HepG2 (cell line): ENCODE data around the gene OTOGL. TPM values are rescaled to one million over a fixed set of nuclear protein-coding genes. Genes with fewer than 3 reads are reported as not detected.
"Not testable (repeated sequence)": the region's sequence is repeated elsewhere in the genome, so short reads cannot be mapped to it uniquely, and the experiment has no call there.

ENCODE experiments used
- ATAC-seq: fragments of 200-7000 bp; cut with Tn5 transposase; 3 replicates; pipeline ENCODE4 v1.9.1; 2020; ENCODE audit warnings: mild to moderate bottlenecking, moderate library complexity
- BruUV-seq: library from RNA; stranded (reverse); fragments of 400-500 nt; replicated peaks from 2 replicates; lab custom pipeline; 2021; lab: Mats Ljungman, UMichigan
- CTCF ChIA-PET: fragments of 300-600 bp; formaldehyde crosslinking; extraction: SDS; loops from one replicate; lab custom pipeline; 2021; ENCODE audit warnings: low total read pairs, inconsistent platforms, low intra/inter-chr PET ratio; lab: Yijun Ruan, JAX
- POLR2A ChIA-PET: fragments of 350-600 bp; sonication (Branson Sonifier 250); formaldehyde crosslinking; loops from one replicate; lab custom pipeline; 2020; ENCODE audit warnings: antibody characterized with exemption, inconsistent platforms; lab: Yijun Ruan, JAX
- DNase-seq: peaks from one replicate; pipeline ENCODE4 v3.0.0-alpha.2; 2015; ENCODE audit warnings: low spot score
- FAIRE-seq: peaks from 3 replicates; lab custom pipeline; 2011; peaks lifted over from hg19 to GRCh38; lab: Jason Lieb, UNC
- H2AFZ ChIP-seq: one replicate; pipeline ENCODE4 v1.6.1; 2011; ENCODE audit warnings: low read length, inconsistent platforms
- H3K27ac ChIP-seq: fragments of 300-600 bp; 3 replicates; pipeline ENCODE4 v1.8.0; 2011; ENCODE audit warnings: mixed run types, mild to moderate bottlenecking, mixed read lengths, low read length, inconsistent platforms; ENCODE audit not compliant: insufficient read depth; ENCODE audit errors: extremely low read length
- H3K27me3 ChIP-seq, 2 experiments: fragments of 200-600 bp in 1 of 2; 2 replicates in 1 of 2; 3 replicates in 1 of 2; pipeline versions ENCODE4 v1.6.0 to v1.8.0; 2011; ENCODE audit warnings: low read length in 2 of 2, mild to moderate bottlenecking in 2 of 2, moderate library complexity in 2 of 2, inconsistent platforms in 1 of 2; ENCODE audit not compliant: insufficient read depth in 2 of 2, control insufficient read depth in 1 of 2
- H3K36me3 ChIP-seq, 2 experiments: fragments of 200-600 bp in 1 of 2; replicated peaks in 1 of 2; 2 replicates in 1 of 2; 3 replicates in 1 of 2; pipeline versions ENCODE4 v1.5.1 to v1.8.0; 2011; ENCODE audit warnings: low read length in 2 of 2, inconsistent platforms in 1 of 2; ENCODE audit not compliant: insufficient read depth in 2 of 2, control insufficient read depth in 1 of 2
- H3K4me1 ChIP-seq: 2 replicates; pipeline ENCODE4 v1.5.1; 2012; ENCODE audit warnings: low read length, inconsistent platforms; ENCODE audit not compliant: insufficient read depth
- H3K4me2 ChIP-seq: 2 replicates; pipeline ENCODE4 v1.6.0; 2011; ENCODE audit warnings: low read depth, low read length, inconsistent platforms
- H3K4me3 ChIP-seq, 3 experiments: fragments of 200-600 bp in 1 of 3; sonication (generic), shearing (Covaris generic) in 1 of 3; replicated peaks in 1 of 3; 2 replicates each; pipeline ENCODE4 v1.5.1; 2011 to 2016; ENCODE audit warnings: low read length in 3 of 3, inconsistent platforms in 2 of 3, low read depth in 2 of 3, mild to moderate bottlenecking in 2 of 3, control low read depth in 1 of 3, mixed read lengths in 1 of 3; ENCODE audit not compliant: insufficient read depth in 1 of 3
- H3K79me2 ChIP-seq: one replicate; pipeline ENCODE4 v1.6.1; 2011; ENCODE audit warnings: low read length, inconsistent platforms; ENCODE audit not compliant: insufficient read depth
- H3K9ac ChIP-seq: 2 replicates; pipeline ENCODE4 v1.6.0; 2011; ENCODE audit warnings: mild to moderate bottlenecking, low read depth, low read length, inconsistent platforms; ENCODE audit not compliant: insufficient read depth
- H3K9me3 ChIP-seq: 2 replicates; pipeline ENCODE4 v1.5.1; 2012; ENCODE audit warnings: mild to moderate bottlenecking, low read length
- H4K20me1 ChIP-seq: 2 replicates; pipeline ENCODE4 v1.6.0; 2011; ENCODE audit warnings: inconsistent platforms, mild to moderate bottlenecking, low read length, moderate library complexity; ENCODE audit not compliant: insufficient read depth
- ETV6 ChIP-seq: sonication (generic); formaldehyde crosslinking; conservative IDR thresholded peaks from 2 replicates; pipeline ENCODE4 v1.4.0; 2020; ENCODE audit warnings: missing genetic modification reagents
- IRX3 ChIP-seq: sonication (generic); formaldehyde crosslinking; IDR thresholded peaks from 2 replicates; pipeline ENCODE4 v1.8.1; 2023; ENCODE audit warnings: mild to moderate bottlenecking, low read depth, missing genetic modification reagents, borderline replicate concordance
- NFRKB ChIP-seq: fragments of 450-650 bp; IDR thresholded peaks from 2 replicates; pipeline ENCODE4 v1.6.1; 2017
- RBM22 ChIP-seq: fragments of 200-400 bp; formaldehyde crosslinking; optimal IDR thresholded peaks from 2 replicates; pipeline ENCODE3; 2017; ENCODE audit warnings: mild to moderate bottlenecking, low read length, moderate library complexity
- ZFP41 ChIP-seq: sonication (generic); formaldehyde crosslinking; IDR thresholded peaks from 2 replicates; pipeline ENCODE4 v1.4.0; 2020; ENCODE audit warnings: mild to moderate bottlenecking, missing genetic modification reagents, borderline replicate concordance
- ZNF160 ChIP-seq: sonication (generic); formaldehyde crosslinking; IDR thresholded peaks from 2 replicates; pipeline ENCODE4 v1.8.0; 2022; ENCODE audit warnings: mild to moderate bottlenecking, inconsistent platforms, missing genetic modification reagents
- WGBS: methylation state at CpG from one replicate; pipeline ENCODE4 v1.1.6; 2017; ENCODE audit warnings: low lambda C conversion rate; 5-methylcytosine and 5-hydroxymethylcytosine counted together
- in situ Hi-C: cut with HindIII; loops from 2 replicates; pipeline ENCODE4 v1.10.0; 2017; ENCODE audit warnings: low pct_unique_long_range_greater_than_20kb; ENCODE audit not compliant: extremely low pct_ligation_motif_present
- intact Hi-C: fragments of 100-400 bp; cut with micrococcal nuclease; formaldehyde crosslinking; loops from one replicate; pipeline ENCODE4 v1.10.0; 2022; ENCODE audit not compliant: unreplicated experiment
- polyA plus RNA-seq, 8 experiments: library from polyadenylated mRNA; depleted of rRNA in 3 of 8; stranded (reverse) in 7 of 8; unstranded in 1 of 8; fragments of >200 nt; fragmentation: Illumina TruSeq in 4 of 8; extraction: Trizol in 4 of 8; gene quantifications; 2 replicates each; pipeline versions ENCODE4 v1.2.1 to v1.2.3, GENCODE V29; 2011 to 2016; ENCODE audit warnings: low read depth in 4 of 8, missing spikeins in 1 of 8, mixed read lengths in 1 of 8; ENCODE audit not compliant: insufficient read depth in 1 of 8
- total RNA-seq, 5 experiments: library from RNA; depleted of rRNA; stranded (reverse); fragments of >200 nt; fragmentation: Illumina TruSeq; extraction: Trizol; gene quantifications; 2 replicates each; pipeline ENCODE4 v1.2.3, GENCODE V29; 2016; ENCODE audit warnings: low read depth in 1 of 5

OTOGL gene
- total and polyA plus RNA-seq, 2 of the 13 experiments (the other 11 are each of a cell fraction or from before 2014, with no cell fraction given), result not detected

GRCh38 chr12:80307436-80307835 lies 208.1 kb downstream of the OTOGL start:
- H3K27me3 ChIP-seq, DNase-seq, CTCF ChIA-PET, POLR2A ChIA-PET, intact Hi-C loops, H3K36me3 ChIP-seq, FAIRE-seq, in situ Hi-C loops, H3K9me3 ChIP-seq, BruUV-seq, ATAC-seq, H3K4me3 ChIP-seq, H3K9ac ChIP-seq, H3K27ac ChIP-seq, H3K4me2 ChIP-seq, H3K79me2 ChIP-seq, H3K4me1 ChIP-seq, H4K20me1 ChIP-seq, H2AFZ ChIP-seq: not testable (repeated sequence)
- WGBS, result no CpG with 5 or more reads among the region's 27 CpGs

GRCh38 chr12:80313209-80313608 lies 213.9 kb downstream of the OTOGL start:
- WGBS, result 2% methylated on average over 3 of the region's 3 CpGs
- no TSS peak for BruUV-seq
- Histone ChIP-seq H4K20me1 (no peaks in the 10 kb centered on the region), H3K27ac (no peak overlapping the region), H3K4me2 (no peak overlapping the region), H3K27me3 (no peaks in the 10 kb centered on the region; a peak in 1 of 5 replicates), H3K79me2 (no peaks in the 10 kb centered on the region), H3K9ac (no peak overlapping the region), H3K4me1 (no peaks in the 10 kb centered on the region), H3K9me3 (no peaks in the 10 kb centered on the region), H3K36me3 (no peaks in the 10 kb centered on the region), H3K4me3 (no peak overlapping the region), H2AFZ (peak overlapping the region; percentile 15)
- CTCF ChIA-PET, result no interaction called here
- DNase-seq, result no peak
- in situ Hi-C loops (no loop called here), intact Hi-C loops (loop anchor here (5.0 kb wide), 1 partner anchor 284 kb away; no protein-coding TSS in a partner anchor)
- no peak for TF ChIP-seq ZNF160 (CRISPR knock-in tag)
- no peak for TF ChIP-seq RBM22
- TF ChIP-seq NFRKB, result no peak
- TF ChIP-seq ETV6 (CRISPR knock-in tag), result no peak
- no peak for TF ChIP-seq IRX3 (CRISPR knock-in tag)
- TF ChIP-seq ZFP41, result no peak
- POLR2A ChIA-PET, result no interaction called here
- no peak for FAIRE-seq
- ATAC-seq, result no peak
